H1 (cell line): ENCODE measurements around the gene DOCK6. TPM values are rescaled to one million over a fixed set of nuclear protein-coding genes. Genes with fewer than 3 reads are reported as not detected.

Source experiments
- CTCF ChIA-PET: fragments of 300-600 bp; sonication (Branson Sonifier 250); formaldehyde crosslinking; loops from one replicate; lab custom pipeline; 2021; ENCODE audit not compliant: partially characterized antibody; lab: Charles Lee
- POLR2A ChIA-PET: fragments of 300-600 bp; sonication (Branson Sonifier 250); formaldehyde crosslinking; loops from one replicate; lab custom pipeline; 2021; ENCODE audit warnings: inconsistent platforms; ENCODE audit not compliant: partially characterized antibody; lab: Charles Lee
- DNase-seq, 2 experiments: peaks; one replicate each; pipeline versions ENCODE4 v3.0.0 to v3.0.0-alpha.2; 2010 to 2022; ENCODE audit warnings: low spot score in 2 of 2, low read depth in 1 of 2, mixed read lengths in 1 of 2
- FAIRE-seq: peaks from 2 replicates; lab custom pipeline; 2011; peaks lifted over from hg19 to GRCh38; lab: Jason Lieb, UNC
- H2AFZ ChIP-seq: 2 replicates; pipeline ENCODE4 v1.8.1; 2012; ENCODE audit warnings: low read length, inconsistent platforms
- H2AK5ac ChIP-seq: 2 replicates; pipeline ENCODE4 v1.6.1; 2013; ENCODE audit warnings: low read depth, low read length
- H2BK120ac ChIP-seq: replicated peaks from 2 replicates; pipeline ENCODE3; 2013; ENCODE audit warnings: low read depth, low read length, inconsistent platforms
- H2BK12ac ChIP-seq: 2 replicates; pipeline ENCODE4 v1.6.1; 2013; ENCODE audit warnings: low read depth, low read length
- H2BK15ac ChIP-seq: 2 replicates; pipeline ENCODE4 v1.6.1; 2013; ENCODE audit warnings: low read length
- H2BK20ac ChIP-seq: 2 replicates; pipeline ENCODE4 v1.6.1; 2013; ENCODE audit warnings: low read length
- H2BK5ac ChIP-seq: 2 replicates; pipeline ENCODE4 v1.6.1; 2013; ENCODE audit warnings: low read depth, low read length
- H3K14ac ChIP-seq: 2 replicates; pipeline ENCODE4 v1.6.1; 2013; ENCODE audit warnings: inconsistent platforms; ENCODE audit not compliant: insufficient read length
- H3K18ac ChIP-seq: 2 replicates; pipeline ENCODE4 v1.6.1; 2013; ENCODE audit warnings: low read length; ENCODE audit errors: extremely low read depth
- H3K23ac ChIP-seq: 2 replicates; pipeline ENCODE4 v1.6.1; 2013; ENCODE audit warnings: inconsistent platforms; ENCODE audit not compliant: insufficient read length
- H3K23me2 ChIP-seq: 2 replicates; pipeline ENCODE4 v1.6.1; 2013; ENCODE audit warnings: low read depth, low read length
- H3K27ac ChIP-seq: 2 replicates; pipeline ENCODE4 v1.6.1; 2011; ENCODE audit warnings: low read depth, low read length, inconsistent platforms
- H3K27me3 ChIP-seq, 4 experiments: replicated peaks in 1 of 4; 1 replicate in 1 of 4; 2 replicates in 3 of 4; pipeline versions ENCODE4 v1.6.1 to v1.8.1; 2011 to 2013; ENCODE audit warnings: low read length in 3 of 4, mild to moderate bottlenecking in 3 of 4, inconsistent platforms in 2 of 4, mixed read lengths in 2 of 4, moderate library complexity in 1 of 4; ENCODE audit not compliant: control insufficient read depth in 3 of 4, insufficient read depth in 3 of 4; ENCODE audit errors: extremely low read depth in 1 of 4
- H3K36me3 ChIP-seq, 4 experiments: 2 replicates each; pipeline versions ENCODE4 v1.6.1 to v1.8.1; 2011 to 2013; ENCODE audit warnings: mild to moderate bottlenecking in 4 of 4, low read length in 3 of 4, moderate library complexity in 2 of 4, control low read depth in 1 of 4, inconsistent platforms in 1 of 4; ENCODE audit not compliant: insufficient read depth in 4 of 4, control insufficient read depth in 2 of 4
- H3K4ac ChIP-seq: replicated peaks from 2 replicates; pipeline ENCODE3; 2013; ENCODE audit warnings: low read length, low read depth, mixed read lengths, inconsistent platforms; ENCODE audit not compliant: insufficient read length
- H3K4me1 ChIP-seq, 4 experiments: replicated peaks in 1 of 4; 1 replicate in 1 of 4; 2 replicates in 3 of 4; pipeline versions ENCODE4 v1.6.1 to v1.8.1; 2011 to 2013; ENCODE audit warnings: low read length in 3 of 4, inconsistent platforms in 2 of 4, mixed read lengths in 1 of 4; ENCODE audit not compliant: insufficient read depth in 4 of 4, control insufficient read depth in 3 of 4
- H3K4me2 ChIP-seq, 2 experiments: 2 replicates each; pipeline versions ENCODE4 v1.6.1 to v1.8.1; 2011 to 2013; ENCODE audit warnings: low read depth in 2 of 2, low read length in 2 of 2, control low read depth in 1 of 2, inconsistent platforms in 1 of 2, mild to moderate bottlenecking in 1 of 2; ENCODE audit not compliant: insufficient read depth in 1 of 2
- H3K4me3 ChIP-seq, 4 experiments: fragments of 200-600, 300-600 bp in 1 of 4; sonication (generic), shearing (Covaris generic), sonication (Bioruptor Twin) in 1 of 4; 2 replicates each; pipeline versions ENCODE4 v1.5.1 to v1.8.1; 2011 to 2016; ENCODE audit warnings: low read length in 4 of 4, low read depth in 3 of 4, control low read depth in 2 of 4, inconsistent platforms in 2 of 4, mild to moderate bottlenecking in 2 of 4, mixed read lengths in 1 of 4, moderate library complexity in 1 of 4; ENCODE audit not compliant: insufficient read depth in 2 of 4; ENCODE audit errors: extremely low read depth in 1 of 4
- H3K56ac ChIP-seq: replicated peaks from 2 replicates; pipeline ENCODE3; 2013; ENCODE audit warnings: low read depth, mild to moderate bottlenecking, mixed read lengths, low read length, inconsistent platforms; ENCODE audit not compliant: insufficient read length
- H3K79me1 ChIP-seq: 2 replicates; pipeline ENCODE4 v1.6.1; 2013; ENCODE audit warnings: low read depth, low read length, control low read depth
- H3K79me2 ChIP-seq, 2 experiments: 2 replicates each; pipeline versions ENCODE4 v1.6.1 to v1.8.1; 2012 to 2013; ENCODE audit warnings: low read length in 2 of 2, mild to moderate bottlenecking in 2 of 2, inconsistent platforms in 1 of 2; ENCODE audit not compliant: insufficient read depth in 2 of 2, control insufficient read depth in 1 of 2
- H3K9ac ChIP-seq, 4 experiments: replicated peaks in 1 of 4; 1 replicate in 1 of 4; 2 replicates in 3 of 4; pipeline versions ENCODE4 v1.6.1 to v1.8.1; 2011 to 2013; ENCODE audit warnings: low read depth in 3 of 4, low read length in 3 of 4, control low read depth in 2 of 4, mild to moderate bottlenecking in 2 of 4, moderate library complexity in 2 of 4, inconsistent platforms in 1 of 4; ENCODE audit errors: extremely low read depth in 1 of 4
- H3K9me3 ChIP-seq, 2 experiments: 2 replicates each; pipeline versions ENCODE4 v1.6.1 to v1.8.1; 2012 to 2013; ENCODE audit warnings: mild to moderate bottlenecking in 2 of 2, moderate library complexity in 2 of 2, control low read depth in 1 of 2, inconsistent platforms in 1 of 2, low read depth in 1 of 2, low read length in 1 of 2, mixed read lengths in 1 of 2; ENCODE audit not compliant: insufficient read depth in 2 of 2
- H4K20me1 ChIP-seq, 2 experiments: replicated peaks in 1 of 2; 2 replicates each; pipeline versions ENCODE3 to v1.8.1; 2011 to 2013; ENCODE audit warnings: inconsistent platforms in 2 of 2, low read length in 2 of 2, mild to moderate bottlenecking in 1 of 2; ENCODE audit not compliant: insufficient read depth in 2 of 2, control insufficient read depth in 1 of 2
- H4K5ac ChIP-seq: 2 replicates; pipeline ENCODE4 v1.6.1; 2013; ENCODE audit warnings: low read length, low read depth, mixed read lengths, inconsistent platforms; ENCODE audit not compliant: insufficient read length
- H4K8ac ChIP-seq: 2 replicates; pipeline ENCODE4 v1.8.0; 2013; ENCODE audit warnings: mild to moderate bottlenecking, moderate library complexity, low read length, inconsistent platforms; ENCODE audit not compliant: insufficient read depth; ENCODE audit errors: extremely low read depth
- H4K91ac ChIP-seq: replicated peaks from 2 replicates; pipeline ENCODE3; 2013; ENCODE audit warnings: low read length, mixed read lengths, inconsistent platforms; ENCODE audit not compliant: insufficient read length
- CBX5 ChIP-seq: fragments of 300-800, 300-1000 bp; sonication (generic); IDR thresholded peaks from 2 replicates; pipeline ENCODE4 v1.7.1; 2016; ENCODE audit warnings: antibody characterized with exemption, low read length, low read depth
- GTF2F1 ChIP-seq: IDR thresholded peaks from 2 replicates; pipeline ENCODE4 v1.6.1; 2012; ENCODE audit warnings: low read depth, low read length, improper control_type of control experiment, borderline replicate concordance
- NRF1 ChIP-seq: IDR thresholded peaks from 2 replicates; pipeline ENCODE4 v1.6.1; 2011; ENCODE audit warnings: mild to moderate bottlenecking, low read depth, low read length, improper control_type of control experiment
- PHF8 ChIP-seq: fragments of 200-600 bp; sonication (generic); conservative IDR thresholded peaks from 2 replicates; pipeline ENCODE4 v1.7.1; 2012; ENCODE audit warnings: low read depth, mild to moderate bottlenecking, inconsistent platforms, low read length, moderate library complexity
- POU5F1 ChIP-seq: IDR thresholded peaks from 2 replicates; pipeline ENCODE4 v1.6.1; 2011; ENCODE audit warnings: low read depth, mild to moderate bottlenecking, low read length, moderate library complexity
- RAD21 ChIP-seq, 2 experiments: IDR thresholded peaks in 1 of 2; conservative IDR thresholded peaks in 1 of 2; 2 replicates each; pipeline ENCODE4 v1.6.1; 2011; ENCODE audit warnings: low read depth in 2 of 2, low read length in 2 of 2, improper control_type of control experiment in 1 of 2, inconsistent platforms in 1 of 2, mild to moderate bottlenecking in 1 of 2, moderate library complexity in 1 of 2
- RFX5 ChIP-seq: IDR thresholded peaks from 2 replicates; pipeline ENCODE4 v1.6.1; 2011; ENCODE audit warnings: low read depth, low read length, improper control_type of control experiment, borderline replicate concordance
- SP4 ChIP-seq: IDR thresholded peaks from 2 replicates; pipeline ENCODE4 v1.6.1; 2012; ENCODE audit warnings: low read length, inconsistent platforms
- WGBS, 2 experiments: shearing (Covaris generic) in 1 of 2; methylation state at CpG; one replicate each; pipeline versions ENCODE4 v1.1.6 to v1.1.7; 2013 to 2015; ENCODE audit warnings: low lambda C conversion rate in 2 of 2, mixed read lengths in 2 of 2, inconsistent platforms in 1 of 2, low coverage in 1 of 2, missing lambda C conversion rate in 1 of 2; ENCODE audit not compliant: insufficient replicate concordance in 2 of 2, insufficient coverage in 1 of 2, insufficient read length in 1 of 2; ENCODE audit errors: extremely low coverage in 1 of 2, missing lambda C conversion rate in 1 of 2; 5-methylcytosine and 5-hydroxymethylcytosine counted together
- polyA plus RNA-seq, 7 experiments: library from polyadenylated mRNA; depleted of rRNA in 3 of 7; stranded (reverse) in 5 of 7; unstranded in 2 of 7; fragments of >200 nt in 5 of 7; fragments of 200-250 nt in 2 of 7; gene quantifications; 1 replicate in 5 of 7; 2 replicates in 1 of 7; 4 replicates in 1 of 7; pipeline versions ENCODE4 v1.2.1 to v1.2.3, GENCODE V29; 2011 to 2013; ENCODE audit warnings: missing spikeins in 2 of 7, mixed read lengths in 2 of 7
- total RNA-seq: library from RNA; stranded (reverse); fragmentation: NEBNext Ultra II Directional; extraction: Animal tissue kit (Norgen Biotek cat#: 25700); gene quantifications from 2 replicates; pipeline ENCODE4 v1.2.1, GENCODE V29; 2021
- TF ChIP-seq, protein P1 (sequence below): IDR thresholded peaks from 2 replicates; pipeline ENCODE4 v1.6.1; 2011; ENCODE audit warnings: low read length, improper control_type of control experiment

Gene DOCK6
- total and polyA plus RNA-seq, 2 of the 8 experiments (the other 6 are each of a cell fraction or from before 2014, with no cell fraction given), result 25.5 to 54.7 TPM

DNA sequence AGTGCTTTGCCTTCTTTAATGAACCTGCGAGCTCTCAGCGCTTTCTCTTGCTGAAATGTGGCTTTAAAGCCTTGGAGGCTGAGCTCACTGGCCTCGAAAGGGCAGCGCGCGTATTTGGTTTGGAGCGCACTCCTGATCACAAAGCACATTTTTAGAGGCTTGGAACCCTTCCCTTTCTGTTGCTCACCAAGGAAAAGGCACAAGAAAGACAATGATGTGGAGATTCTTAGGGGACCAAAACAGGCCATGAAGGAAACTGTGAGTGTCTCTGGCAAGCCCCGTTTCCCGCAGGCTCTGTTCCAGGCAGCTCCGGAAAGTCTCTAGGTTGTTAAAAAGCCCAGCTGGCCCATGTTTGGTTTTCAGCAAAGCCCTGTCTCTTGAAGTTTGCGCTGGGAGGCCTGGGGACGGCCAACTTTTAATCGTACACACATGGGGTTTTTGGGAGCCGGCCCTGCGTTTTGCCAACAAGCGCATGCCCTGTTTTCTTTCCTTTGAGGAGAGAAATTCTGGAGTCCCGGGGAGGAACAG is 97.4 kb downstream of the DOCK6 start:
- H3K23ac ChIP-seq, result no peak overlapping the region
- no peaks in the 10 kb centered on the region for H3K4me1 ChIP-seq
- FAIRE-seq (no peak), DNase-seq (no peak)
- no peaks in the 10 kb centered on the region for H3K23me2 ChIP-seq
- H2AK5ac ChIP-seq, result no peak overlapping the region
- H3K36me3 ChIP-seq, result peaks cover 0 to 8% (median 4%) of the 10 kb centered on the region in 4 experiments; a peak in 7 of 8 replicates
- 92% methylated on average over 17 of the region's 17 CpGs; no CpG with 5 or more reads in 1 of the 2 experiments for WGBS, 2 experiments
- H3K27me3 ChIP-seq, result no peaks in the 10 kb centered on the region
- H4K8ac ChIP-seq, result peak overlapping the region; percentile 21; the same call in 1 of the 2 replicates
- H3K79me2 ChIP-seq, result no peaks in the 10 kb centered on the region
- H2BK15ac ChIP-seq, result no peak overlapping the region
- no peak overlapping the region for H3K4ac ChIP-seq
- peaks cover 0 to 3% of the 10 kb centered on the region in 2 experiments for H4K20me1 ChIP-seq
- no peak for TF ChIP-seq SP4
- TF ChIP-seq POU5F1, result no peak
- TF ChIP-seq PHF8, result no peak
- TF ChIP-seq, protein P1, sequence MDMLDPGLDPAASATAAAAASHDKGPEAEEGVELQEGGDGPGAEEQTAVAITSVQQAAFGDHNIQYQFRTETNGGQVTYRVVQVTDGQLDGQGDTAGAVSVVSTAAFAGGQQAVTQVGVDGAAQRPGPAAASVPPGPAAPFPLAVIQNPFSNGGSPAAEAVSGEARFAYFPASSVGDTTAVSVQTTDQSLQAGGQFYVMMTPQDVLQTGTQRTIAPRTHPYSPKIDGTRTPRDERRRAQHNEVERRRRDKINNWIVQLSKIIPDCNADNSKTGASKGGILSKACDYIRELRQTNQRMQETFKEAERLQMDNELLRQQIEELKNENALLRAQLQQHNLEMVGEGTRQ, result no peak
- no peak for TF ChIP-seq RAD21 (IDR thresholded peaks at IDR 0.05 in 1 of 2, conservative IDR thresholded peaks at IDR 0.05 in 1 of 2; ENCODE audit: low read depth in 2 of 2, low read length in 2 of 2)
- TF ChIP-seq GTF2F1, result no peak
- no peak for TF ChIP-seq CBX5
- TF ChIP-seq NRF1, result no peak
- TF ChIP-seq RFX5, result no peak
- H2BK120ac ChIP-seq, result no peak overlapping the region
- no peak overlapping the region for H4K5ac ChIP-seq
- no peaks in the 10 kb centered on the region for H3K9me3 ChIP-seq
- no peak overlapping the region for H3K14ac ChIP-seq
- no peak overlapping the region for H3K4me2 ChIP-seq
- H2AFZ ChIP-seq, result no peak overlapping the region
- ChIA-PET POLR2A (interaction anchor here (0.7 to 1.7 kb wide), 8 partner anchors 9 to 39 kb away, joined by 3 to 7 read pairs (median 4); partner anchors contain the start of gene SPC24), CTCF (interaction anchor here (0.8 to 2.2 kb wide), 6 partner anchors 10 to 72 kb away, joined by 3 to 9 read pairs (median 4); partner anchors contain the start of gene SPC24)
- no peak overlapping the region for H4K91ac ChIP-seq
- H2BK5ac ChIP-seq, result no peak overlapping the region
- H3K79me1 ChIP-seq, result no peaks in the 10 kb centered on the region
- H3K9ac ChIP-seq, result no peak overlapping the region
- no peak overlapping the region for H3K56ac ChIP-seq
- no peak overlapping the region for H3K4me3 ChIP-seq
- no peak overlapping the region for H2BK20ac ChIP-seq
- no peak overlapping the region for H3K27ac ChIP-seq
- no peak overlapping the region for H3K18ac ChIP-seq
- no peak overlapping the region for H2BK12ac ChIP-seq
